K562 (cell line): Measurements from ENCODE around the gene TREX2. TPM values are rescaled to one million over a fixed set of nuclear protein-coding genes. Genes with fewer than 3 reads are reported as not detected.

Experiments
- ATAC-seq: fragments of 200-7000 bp; cut with Tn5 transposase; 3 replicates; pipeline ENCODE4 v1.9.1; 2020; ENCODE audit warnings: moderate library complexity
- BruUV-seq: library from RNA; stranded (reverse); fragments of 400-500 nt; replicated peaks from 2 replicates; lab custom pipeline; 2021; lab: Mats Ljungman, UMichigan
- CTCF ChIA-PET: fragments of 300-600 bp; formaldehyde crosslinking; extraction: SDS; loops from one replicate; lab custom pipeline; 2021; ENCODE audit warnings: low intra/inter-chr PET ratio; lab: Yijun Ruan, JAX
- POLR2A ChIA-PET: fragments of 300-600, 350-650 bp; sonication (Branson Sonifier 250); formaldehyde crosslinking; extraction: SDS; loops from one replicate; lab custom pipeline; 2021; ENCODE audit warnings: antibody characterized with exemption, inconsistent platforms; lab: Yijun Ruan, JAX
- DNase-seq, 4 experiments: peaks; one replicate each; pipeline versions ENCODE4 v3.0.0 to v3.0.0-alpha.2; 2011 to 2018; ENCODE audit warnings: low spot score in 3 of 4, mixed read lengths in 3 of 4; ENCODE audit errors: extremely low read depth in 1 of 4
- FAIRE-seq: peaks from 2 replicates; lab custom pipeline; 2011; peaks lifted over from hg19 to GRCh38; lab: Jason Lieb, UNC
- H2AFZ ChIP-seq: 2 replicates; pipeline ENCODE4 v1.6.0; 2011; ENCODE audit warnings: low read depth, low read length, control low read depth, inconsistent platforms
- H3K27ac ChIP-seq: fragments of 200-600 bp; 3 replicates; pipeline ENCODE4 v1.8.0; 2011; ENCODE audit warnings: low read depth, mild to moderate bottlenecking, control low read depth, inconsistent platforms, low read length, moderate library complexity, mixed read lengths; ENCODE audit errors: extremely low read depth
- H3K27me3 ChIP-seq, 2 experiments: fragments of 300-600 bp in 1 of 2; 2 replicates in 1 of 2; 3 replicates in 1 of 2; pipeline versions ENCODE4 v1.6.0 to v1.8.0; 2011; ENCODE audit warnings: inconsistent platforms in 2 of 2, low read length in 2 of 2, mild to moderate bottlenecking in 1 of 2, mixed read lengths in 1 of 2, moderate library complexity in 1 of 2; ENCODE audit not compliant: control insufficient read depth in 2 of 2, insufficient read depth in 2 of 2
- H3K36me3 ChIP-seq: fragments of 300-600 bp; 3 replicates; pipeline ENCODE4 v1.8.0; 2011; ENCODE audit warnings: mild to moderate bottlenecking, low read length, inconsistent platforms; ENCODE audit not compliant: control insufficient read depth, insufficient read depth
- H3K4me1 ChIP-seq, 2 experiments: fragments of 200-600 bp in 1 of 2; replicated peaks in 1 of 2; 2 replicates in 1 of 2; 3 replicates in 1 of 2; pipeline versions ENCODE4 v1.5.1 to v1.8.0; 2011; ENCODE audit warnings: inconsistent platforms in 2 of 2, low read length in 2 of 2, mild to moderate bottlenecking in 1 of 2, mixed read lengths in 1 of 2, moderate library complexity in 1 of 2; ENCODE audit not compliant: control insufficient read depth in 2 of 2, insufficient read depth in 2 of 2
- H3K4me2 ChIP-seq: 2 replicates; pipeline ENCODE4 v1.6.1; 2011; ENCODE audit warnings: low read length, control low read depth, inconsistent platforms, mixed read lengths; ENCODE audit not compliant: insufficient read depth
- H3K4me3 ChIP-seq: fragments of 200-600 bp; sonication (generic), shearing (Covaris generic); 2 replicates; pipeline ENCODE4 v1.5.1; 2016; ENCODE audit warnings: control low read depth, inconsistent platforms
- H3K79me2 ChIP-seq: fragments of 200-600 bp; 3 replicates; pipeline ENCODE4 v1.8.0; 2011; ENCODE audit warnings: low read length, inconsistent platforms; ENCODE audit not compliant: control insufficient read depth, insufficient read depth
- H3K9ac ChIP-seq, 2 experiments: 2 replicates each; pipeline versions ENCODE4 v1.6.0 to v1.6.1; 2011; ENCODE audit warnings: low read depth in 2 of 2, low read length in 2 of 2, control low read depth in 1 of 2, inconsistent platforms in 1 of 2, mild to moderate bottlenecking in 1 of 2, mixed read lengths in 1 of 2; ENCODE audit not compliant: insufficient read depth in 1 of 2
- H3K9me1 ChIP-seq: one replicate; pipeline ENCODE4 v1.6.0; 2011; ENCODE audit warnings: inconsistent platforms, mild to moderate bottlenecking, low read length, moderate library complexity; ENCODE audit not compliant: control insufficient read depth, insufficient read depth
- H3K9me3 ChIP-seq: replicated peaks from 2 replicates; pipeline ENCODE4 v1.5.1; 2011; ENCODE audit warnings: low read depth, low read length, inconsistent platforms; ENCODE audit not compliant: control insufficient read depth, insufficient read depth
- H4K20me1 ChIP-seq: replicated peaks from 2 replicates; pipeline ENCODE4 v1.6.1; 2011; ENCODE audit warnings: low read length, inconsistent platforms, mixed read lengths; ENCODE audit not compliant: control insufficient read depth, insufficient read depth
- BHLHE40 ChIP-seq: IDR thresholded peaks from 2 replicates; pipeline ENCODE4 v1.6.1; 2011; ENCODE audit warnings: low read length, improper control_type of control experiment
- CEBPG ChIP-seq, 3 experiments: fragments of 200-800 bp in 1 of 3; sonication (Bioruptor generic) in 1 of 3; sonication (generic) in 1 of 3; formaldehyde crosslinking in 1 of 3; IDR thresholded peaks in 2 of 3; conservative IDR thresholded peaks in 1 of 3; 2 replicates each; pipeline versions ENCODE4 v1.6.1 to v1.8.0; 2016 to 2022; ENCODE audit warnings: missing compliant biosample characterization in 2 of 3, missing genetic modification characterization in 2 of 3, mild to moderate bottlenecking in 1 of 3, missing genetic modification reagents in 1 of 3
- CXXC5 ChIP-seq: fragments of 250-450 bp; sonication (Bioruptor Pico); IDR thresholded peaks from 2 replicates; pipeline ENCODE4 v1.8.0; 2022; ENCODE audit warnings: inconsistent platforms, mild to moderate bottlenecking, moderate library complexity
- ZKSCAN8 ChIP-seq: fragments of 200-800 bp; sonication (Bioruptor generic); IDR thresholded peaks from 2 replicates; pipeline ENCODE4 v1.6.1; 2016; ENCODE audit warnings: missing genetic modification characterization, missing compliant biosample characterization
- ZNF282 ChIP-seq: sonication (generic); formaldehyde crosslinking; IDR thresholded peaks from 2 replicates; pipeline ENCODE4 v1.8.1; 2023; ENCODE audit warnings: missing genetic modification reagents
- ZNF780A ChIP-seq: fragments of 250-450 bp; sonication (Bioruptor Pico); IDR thresholded peaks from 2 replicates; pipeline ENCODE4 v1.5.0; 2021; ENCODE audit warnings: mild to moderate bottlenecking
- WGBS: fragments of 100-300 bp; shearing (Covaris generic); methylation state at CpG from one replicate; pipeline ENCODE4 v1.1.6; 2016; ENCODE audit warnings: low coverage, mixed read lengths; ENCODE audit not compliant: insufficient coverage; ENCODE audit errors: missing lambda C conversion rate; 5-methylcytosine and 5-hydroxymethylcytosine counted together
- in situ Hi-C: fragments of 300-500 bp; cut with MboI; formaldehyde crosslinking; loops from 4 replicates; pipeline ENCODE4 v1.15.0; 2018; ENCODE audit warnings: inconsistent platforms, mixed read lengths
- intact Hi-C: fragments of 100-400 bp; cut with micrococcal nuclease; formaldehyde crosslinking; loops from 2 replicates; pipeline ENCODE4 v1.14.2; 2022
- polyA plus RNA-seq, 8 experiments: library from polyadenylated mRNA; depleted of rRNA in 4 of 8; stranded (reverse) in 5 of 8; unstranded in 3 of 8; fragments of >200 nt; fragmentation: Nextera tagmentation in 2 of 8; fragmentation: Illumina TruSeq in 1 of 8; extraction: Ambion mirVana in 2 of 8; extraction: Trizol in 1 of 8; gene quantifications; 2 replicates each; pipeline versions ENCODE4 v1.2.1 to v1.2.3, GENCODE V29; 2011 to 2014; ENCODE audit warnings: inconsistent platforms in 1 of 8, missing spikeins in 1 of 8
- total RNA-seq, 7 experiments: library from RNA; depleted of rRNA in 6 of 7; stranded (reverse); fragments of >200 nt in 6 of 7; fragmentation: Illumina TruSeq in 2 of 7; extraction: Trizol in 2 of 7; gene quantifications; 2 replicates each; pipeline versions ENCODE4 v1.2.1 to v1.2.3, GENCODE V29; 2011 to 2021; ENCODE audit warnings: low replicate concordance in 1 of 7

Gene TREX2
- total and polyA plus RNA-seq, 9 of the 15 experiments (the other 6 are each of a cell fraction or from before 2014, with no cell fraction given) = 0.07 to 1.5 (median 0.33) TPM; not detected in 2

DNA sequence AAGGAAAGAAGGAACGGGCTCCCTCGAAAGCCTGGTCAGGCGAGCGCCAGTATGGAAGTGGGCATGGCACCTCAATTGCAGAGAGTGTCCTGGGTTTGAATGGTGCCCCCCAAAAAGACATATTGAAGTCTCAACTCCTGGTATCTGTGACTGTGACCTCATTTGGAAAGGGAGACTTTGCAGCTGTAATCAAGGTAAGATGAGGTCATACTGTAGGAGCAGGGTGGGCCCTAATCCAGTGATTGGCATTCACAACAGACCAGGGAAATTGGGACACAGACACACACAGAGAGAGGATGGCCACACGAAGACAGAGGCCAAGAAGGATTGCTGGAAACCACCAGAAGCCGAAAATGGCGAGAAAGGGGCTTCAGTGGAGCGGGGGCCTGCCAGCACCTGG lies 28.2 kb downstream of the TREX2 start:
- CTCF ChIA-PET = no interaction called here
- Histone ChIP-seq H3K9me1 (peaks cover 2% of the 10 kb centered on the region), H3K4me1 (peaks cover 11 to 15% of the 10 kb centered on the region in 2 experiments), H3K9me3 (no peaks in the 10 kb centered on the region), H3K27me3 (no peaks in the 10 kb centered on the region), H3K4me3 (no peak overlapping the region), H3K27ac (no peak overlapping the region), H3K9ac (no peak overlapping the region), H3K79me2 (peaks cover 4% of the 10 kb centered on the region; the same call in 1 of the 3 replicates), H2AFZ (no peak overlapping the region), H3K4me2 (no peak overlapping the region), H4K20me1 (no peaks in the 10 kb centered on the region), H3K36me3 (peaks cover 16% of the 10 kb centered on the region; the same call in 1 of the 3 replicates)
- whole genome bisulfite sequencing = 75% methylated on average over 8 of the region's 8 CpGs
- BruUV-seq = no TSS peak
- intact Hi-C loops = no loop called here
- POLR2A ChIA-PET = no interaction called here
- in situ Hi-C loops = no loop called here
- FAIRE-seq (no peak), ATAC-seq (no peak), DNase-seq (no peak)
- TF ChIP-seq ZNF780A (CRISPR knock-in tag) = no peak

DNA sequence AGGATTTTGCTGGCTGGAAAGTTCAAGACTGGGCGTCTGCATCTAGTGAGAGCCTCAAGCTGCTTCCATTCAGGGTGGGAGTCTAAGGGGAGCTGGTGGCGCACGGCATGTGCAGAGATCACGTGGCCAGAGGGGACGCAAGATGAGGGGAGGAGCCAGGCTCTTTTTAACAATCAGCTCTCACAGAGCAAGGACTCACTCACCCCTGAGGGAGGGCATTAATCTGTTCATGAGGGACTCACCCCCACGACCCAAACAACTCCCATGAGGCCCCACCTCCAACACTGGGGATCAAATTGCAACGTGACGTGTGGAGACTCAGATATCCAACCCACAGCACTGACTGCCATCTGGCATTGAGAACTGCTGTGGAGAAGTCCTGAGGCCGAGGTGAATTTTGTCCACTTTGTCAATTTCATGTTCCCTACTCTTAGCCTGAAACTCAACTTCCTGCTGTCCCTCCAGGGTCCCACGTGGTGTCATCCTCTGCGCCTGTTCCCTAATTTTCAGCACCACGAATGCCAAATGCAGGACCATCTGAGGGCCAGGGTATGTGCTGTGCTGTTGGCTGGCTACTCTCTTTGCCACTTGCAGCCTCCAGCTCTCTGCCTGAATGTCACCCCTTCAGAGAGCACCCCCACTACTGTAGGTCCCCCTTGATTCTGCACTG lies 28.9 kb downstream of the TREX2 start:
- no peaks in the 10 kb centered on the region for H3K9me3 ChIP-seq
- peaks cover 2% of the 10 kb centered on the region for H3K9me1 ChIP-seq
- intact Hi-C loops = no loop called here
- H3K9ac ChIP-seq = 0 out of 4 replicates have a peak overlapping the region, but pooled peaks of 1 of the 2 experiments have one; percentile 30
- H3K4me1 ChIP-seq = peaks cover 15 to 21% of the 10 kb centered on the region in 2 experiments
- ChIA-PET CTCF (no interaction called here), POLR2A (no interaction called here)
- H4K20me1 ChIP-seq = no peaks in the 10 kb centered on the region
- H3K27ac ChIP-seq = peak overlapping the region; percentile 47; the same call in 1 of the 3 replicates
- no TSS peak for BruUV-seq
- H3K27me3 ChIP-seq = no peaks in the 10 kb centered on the region
- peaks cover 13% of the 10 kb centered on the region; the same call in 1 of the 3 replicates for H3K36me3 ChIP-seq
- H3K4me3 ChIP-seq = no peak overlapping the region
- peak; percentile 84 for FAIRE-seq
- H3K79me2 ChIP-seq = peaks cover 8% of the 10 kb centered on the region
- H3K4me2 ChIP-seq = peak overlapping the region; percentile 34; the same call in 1 of the 2 replicates
- 35% methylated on average over 9 of the region's 12 CpGs for WGBS
- DNase-seq = peak; percentile 23 to 63 (median 37)
- ATAC-seq = peak; percentile 88
- H2AFZ ChIP-seq = peak overlapping the region; percentile 71
- in situ Hi-C loops = no loop called here
- TF ChIP-seq BHLHE40 (peak; percentile 71; the same call in 1 of the 2 replicates), ZNF282 (CRISPR knock-in tag) (no peak), CEBPG (CRISPR knock-in tag; IDR thresholded peaks at IDR 0.05) (no peak), CEBPG (tag; conservative IDR thresholded peaks at IDR 0.05 in 1 of 2, IDR thresholded peaks at IDR 0.05 in 1 of 2) (no peak), CXXC5 (CRISPR knock-in tag) (peak; percentile 61), ZKSCAN8 (no peak)
